Thymus (tissue), 11 donors: ENCODE data around the gene UNC13A. TPM values are rescaled to one million over a fixed set of nuclear protein-coding genes. Genes with fewer than 3 reads are reported as not detected.

Experiments used
- DNase-seq, 9 donors: peaks; one replicate each; pipeline ENCODE4 v3.0.0-alpha.2; 2013; ENCODE audit warnings: low spot score in 9 of 9, low read depth in 6 of 9, missing footprints in 1 of 9
- H3K27ac ChIP-seq, 2 donors: one replicate each; pipeline ENCODE4 v1.5.1; 2013; ENCODE audit warnings: control low read depth in 1 of 2, low read depth in 1 of 2, low read length in 1 of 2, mild to moderate bottlenecking in 1 of 2, moderate library complexity in 1 of 2
- H3K27me3 ChIP-seq, 2 donors: one replicate each; pipeline ENCODE4 v1.5.1; 2013; ENCODE audit warnings: low read length in 1 of 2; ENCODE audit not compliant: control insufficient read depth in 2 of 2, insufficient read depth in 1 of 2
- H3K36me3 ChIP-seq, 2 donors: one replicate each; pipeline ENCODE4 v1.5.1; 2013; ENCODE audit warnings: low read length in 1 of 2, mild to moderate bottlenecking in 1 of 2, moderate library complexity in 1 of 2; ENCODE audit not compliant: control insufficient read depth in 2 of 2, insufficient read depth in 2 of 2
- H3K4me1 ChIP-seq, 2 donors: one replicate each; pipeline ENCODE4 v1.5.1; 2013; ENCODE audit warnings: low read length in 2 of 2; ENCODE audit not compliant: control insufficient read depth in 2 of 2, insufficient read depth in 2 of 2
- H3K4me3 ChIP-seq, 2 donors: one replicate each; pipeline ENCODE4 v1.5.1; 2013; ENCODE audit warnings: low read length in 2 of 2, control low read depth in 1 of 2, mild to moderate bottlenecking in 1 of 2
- H3K9me3 ChIP-seq, 2 donors: one replicate each; pipeline ENCODE4 v1.5.1; 2013; ENCODE audit warnings: low read length in 1 of 2, mild to moderate bottlenecking in 1 of 2; ENCODE audit not compliant: control insufficient read depth in 2 of 2, insufficient read depth in 1 of 2
- WGBS: extraction: QIAGEN DNeasy Blood & Tissue Kit; methylation state at CpG from one replicate; pipeline ENCODE4 v1.1.7; 2013; 5-methylcytosine and 5-hydroxymethylcytosine counted together
- polyA plus RNA-seq: library from polyadenylated mRNA; stranded (reverse); fragments of 200-250 nt; gene quantifications from one replicate; pipeline ENCODE4 v1.2.3, GENCODE V29; 2013
- total RNA-seq: library from RNA; stranded (reverse); fragments of 120-200 nt; gene quantifications from one replicate; pipeline ENCODE4 v1.2.4, GENCODE V29; 2013
- donor health status: healthy.

Gene UNC13A
- total and polyA plus RNA-seq, 2 donors, result 0.19 to 0.32 TPM

GRCh38 chr19:17687141-17687856, 855 bp downstream of the UNC13A start:
- H3K27ac ChIP-seq, result no peak overlapping the region
- H3K9me3 ChIP-seq, result peaks cover 0 to 1% of the 10 kb centered on the region in 2 donors
- no peaks in the 10 kb centered on the region for H3K36me3 ChIP-seq
- H3K4me3 ChIP-seq, result no peak overlapping the region
- H3K4me1 ChIP-seq, result no peaks in the 10 kb centered on the region
- H3K27me3 ChIP-seq, result peaks cover 33 to 64% of the 10 kb centered on the region in 2 donors
- 7% methylated on average over 24 of the region's 24 CpGs for WGBS
- DNase-seq, result no peak

- no peak overlapping the region for H3K4me3 ChIP-seq
- peaks cover 34 to 70% of the 10 kb centered on the region in 2 donors for H3K27me3 ChIP-seq
- H3K9me3 ChIP-seq, result peaks cover 0 to 1% of the 10 kb centered on the region in 2 donors
- H3K36me3 ChIP-seq, result no peaks in the 10 kb centered on the region
- DNase-seq, result no peak
- 1% methylated on average over 28 of the region's 28 CpGs for WGBS
- no peak overlapping the region for H3K27ac ChIP-seq
- H3K4me1 ChIP-seq, result no peaks in the 10 kb centered on the region
Measured at GRCh38 chr19:17686592-17687024, 1.5 kb downstream of the UNC13A start.

- no peak overlapping the region for H3K27ac ChIP-seq
- no peaks in the 10 kb centered on the region for H3K36me3 ChIP-seq
- peaks cover 0 to 1% of the 10 kb centered on the region in 2 donors for H3K9me3 ChIP-seq
- DNase-seq, result no peak
- peaks cover 40 to 75% of the 10 kb centered on the region in 2 donors for H3K27me3 ChIP-seq
- no peak overlapping the region for H3K4me3 ChIP-seq
- H3K4me1 ChIP-seq, result no peaks in the 10 kb centered on the region
- WGBS, result 6% methylated on average over 12 of the region's 12 CpGs
Measured at GRCh38 chr19:17686023-17686521, 2.1 kb downstream of the UNC13A start.

- no peaks in the 10 kb centered on the region for H3K36me3 ChIP-seq
- H3K27ac ChIP-seq, result no peak overlapping the region
- H3K27me3 ChIP-seq, result peaks cover 43 to 79% of the 10 kb centered on the region in 2 donors
- H3K4me3 ChIP-seq, result no peak overlapping the region
- WGBS, result 65% methylated on average over 15 of the region's 15 CpGs
- no peaks in the 10 kb centered on the region for H3K4me1 ChIP-seq
- DNase-seq, result no peak
- peaks cover 0 to 1% of the 10 kb centered on the region in 2 donors for H3K9me3 ChIP-seq
Measured at GRCh38 chr19:17685451-17686022, 2.6 kb downstream of the UNC13A start.

- 77% methylated on average over 4 of the region's 4 CpGs for WGBS
- Histone ChIP-seq H3K27ac (no peak overlapping the region), H3K4me3 (no peak overlapping the region), H3K4me1 (no peaks in the 10 kb centered on the region), H3K27me3 (peaks cover 49 to 88% of the 10 kb centered on the region in 2 donors), H3K9me3 (peaks cover 0 to 1% of the 10 kb centered on the region in 2 donors), H3K36me3 (no peaks in the 10 kb centered on the region)
- DNase-seq, result no peak
Measured at GRCh38 chr19:17684256-17684655, 3.9 kb downstream of the UNC13A start.

GRCh38 chr19:17683078-17683477, 5.1 kb downstream of the UNC13A start:
- Histone ChIP-seq H3K4me1 (no peaks in the 10 kb centered on the region), H3K27ac (no peak overlapping the region), H3K36me3 (no peaks in the 10 kb centered on the region), H3K9me3 (peaks cover 0 to 1% of the 10 kb centered on the region in 2 donors), H3K4me3 (no peak overlapping the region), H3K27me3 (peaks cover 44 to 84% of the 10 kb centered on the region in 2 donors)
- DNase-seq, result no peak
- 93% methylated on average over 4 of the region's 4 CpGs for WGBS

- no peak overlapping the region for H3K27ac ChIP-seq
- no peaks in the 10 kb centered on the region for H3K4me1 ChIP-seq
- 80% methylated on average over 5 of the region's 5 CpGs for WGBS
- no peak for DNase-seq
- peaks cover 36 to 76% of the 10 kb centered on the region in 2 donors for H3K27me3 ChIP-seq
- H3K4me3 ChIP-seq, result no peak overlapping the region
- H3K36me3 ChIP-seq, result no peaks in the 10 kb centered on the region
- H3K9me3 ChIP-seq, result peaks cover 0 to 1% of the 10 kb centered on the region in 2 donors
Measured at GRCh38 chr19:17682273-17682672, 5.9 kb downstream of the UNC13A start.

GRCh38 chr19:17681505-17682125, 6.5 kb downstream of the UNC13A start:
- Histone ChIP-seq H3K4me1 (no peaks in the 10 kb centered on the region), H3K9me3 (peaks cover 0 to 1% of the 10 kb centered on the region in 2 donors), H3K4me3 (no peak overlapping the region), H3K27me3 (peaks cover 31 to 70% of the 10 kb centered on the region in 2 donors), H3K36me3 (no peaks in the 10 kb centered on the region), H3K27ac (no peak overlapping the region)
- DNase-seq, result peak in 6 of 9 donors; percentile 19 to 61 (median 42)
- 56% methylated on average over 25 of the region's 25 CpGs for WGBS

GRCh38 chr19:17680230-17680722, 7.9 kb downstream of the UNC13A start:
- no peak overlapping the region for H3K27ac ChIP-seq
- 4% methylated on average over 38 of the region's 38 CpGs for WGBS
- H3K4me3 ChIP-seq, result no peak overlapping the region
- no peak for DNase-seq
- peaks cover 21 to 56% of the 10 kb centered on the region in 2 donors for H3K27me3 ChIP-seq
- no peaks in the 10 kb centered on the region for H3K4me1 ChIP-seq
- H3K36me3 ChIP-seq, result no peaks in the 10 kb centered on the region
- no peaks in the 10 kb centered on the region for H3K9me3 ChIP-seq
